Pancreas (tissue), 10 donors: ENCODE data around the gene FAM222A. TPM values are rescaled to one million over a fixed set of nuclear protein-coding genes. Genes with fewer than 3 reads are reported as not detected.
A peak's percentile ranks its signal among the peaks of the same experiment; 100 is the strongest.

Experiments used
- ATAC-seq, 4 donors: fragments of 200-7000 bp; cut with Tn5 transposase; one replicate each; pipeline versions ENCODE4 v1.8.0 to v1.9.1; 2020; ENCODE audit warnings: mild to moderate bottlenecking in 4 of 4, moderate library complexity in 4 of 4
- DNase-seq, 6 donors: peaks; one replicate each; pipeline ENCODE4 v3.0.0-alpha.2; 2020
- FAIRE-seq: peaks from 2 replicates; lab custom pipeline; 2012; peaks lifted over from hg19 to GRCh38; lab: Jason Lieb, UNC
- H3K27ac ChIP-seq, 4 donors: fragments of 200-600 bp; sonication (generic); 1 replicate in 3 of 4; 2 replicates in 1 of 4; pipeline versions ENCODE4 v1.5.0 to v1.8.0; 2020
- H3K27me3 ChIP-seq, 4 donors: fragments of 200-600 bp; one replicate each; pipeline ENCODE4 v1.8.0; 2021
- H3K36me3 ChIP-seq, 3 donors: fragments of 200-600 bp; sonication (generic) in 1 of 3; one replicate each; pipeline versions ENCODE4 v1.5.0 to v1.8.0; 2020 to 2021
- H3K4me1 ChIP-seq, 3 donors: fragments of 200-600 bp; one replicate each; pipeline ENCODE4 v1.8.0; 2021
- H3K4me3 ChIP-seq, 4 donors: fragments of 200-600 bp; sonication (generic) in 2 of 4; one replicate each; pipeline versions ENCODE4 v1.5.0 to v1.8.0; 2020 to 2021
- H3K9me3 ChIP-seq, 4 donors: fragments of 200-600 bp; one replicate each; pipeline ENCODE4 v1.8.0; 2021
- WGBS, 2 donors: extraction: QIAGEN DNeasy Blood & Tissue Kit; methylation state at CpG; one replicate each; pipeline ENCODE4 v1.1.7; 2013; 5-methylcytosine and 5-hydroxymethylcytosine counted together
- intact Hi-C, 3 donors: fragments of 100-400 bp; cut with DNase I; formaldehyde crosslinking; loops; one replicate each; pipeline versions ENCODE4 v1.11.1 to v1.14.2; 2022
- polyA plus RNA-seq, 2 donors: library from polyadenylated mRNA; stranded (reverse); fragments of 200-250 nt; gene quantifications; one replicate each; pipeline ENCODE4 v1.2.3, GENCODE V29; 2013
- total RNA-seq, 6 donors: library from RNA; stranded (reverse); fragmentation: NEBNext Ultra II Directional in 4 of 6; extraction: Animal tissue kit (Norgen Biotek cat#: 25700) in 4 of 6; gene quantifications; one replicate each; pipeline versions ENCODE4 v1.2.1 to v1.2.4, GENCODE V29; 2021 to 2023
- TF ChIP-seq, protein P1 (sequence below), 4 donors: fragments of 200-600 bp; sonication (generic) in 3 of 4; IDR thresholded peaks; one replicate each; pipeline versions ENCODE4 v1.5.0 to v1.8.0; 2021; ENCODE audit warnings: antibody characterized with exemption in 4 of 4
- donor health status: healthy with polysubstance abuse.
- donor health status: DM: no; HTN: no; CAD: no; lungs with moderate emphysema.
- donor health status: DM: no; HTN: no; CAD: no.
- donor health status: control.
- donor health status: control.
- donor health status: Bipolar disorder and iron deficiency.
- donor health status: DM: yes; HTN: yes; CAD: no.
- donor health status: DM: no; HTN: no; CAD: no.
- donor health status: DM: no; HTN: no; CAD: no.
- donor health status: DM: yes; HTN: yes; CAD: no.

Gene FAM222A
- total and polyA plus RNA-seq, 8 donors, result 2.1 to 14.6 (median 3.8) TPM

- no peak for DNase-seq
- 79 to 83% methylated on average over 10 of the region's 10 CpGs for WGBS, 2 donors
- ATAC-seq, result no peak
- TF ChIP-seq, protein P1, sequence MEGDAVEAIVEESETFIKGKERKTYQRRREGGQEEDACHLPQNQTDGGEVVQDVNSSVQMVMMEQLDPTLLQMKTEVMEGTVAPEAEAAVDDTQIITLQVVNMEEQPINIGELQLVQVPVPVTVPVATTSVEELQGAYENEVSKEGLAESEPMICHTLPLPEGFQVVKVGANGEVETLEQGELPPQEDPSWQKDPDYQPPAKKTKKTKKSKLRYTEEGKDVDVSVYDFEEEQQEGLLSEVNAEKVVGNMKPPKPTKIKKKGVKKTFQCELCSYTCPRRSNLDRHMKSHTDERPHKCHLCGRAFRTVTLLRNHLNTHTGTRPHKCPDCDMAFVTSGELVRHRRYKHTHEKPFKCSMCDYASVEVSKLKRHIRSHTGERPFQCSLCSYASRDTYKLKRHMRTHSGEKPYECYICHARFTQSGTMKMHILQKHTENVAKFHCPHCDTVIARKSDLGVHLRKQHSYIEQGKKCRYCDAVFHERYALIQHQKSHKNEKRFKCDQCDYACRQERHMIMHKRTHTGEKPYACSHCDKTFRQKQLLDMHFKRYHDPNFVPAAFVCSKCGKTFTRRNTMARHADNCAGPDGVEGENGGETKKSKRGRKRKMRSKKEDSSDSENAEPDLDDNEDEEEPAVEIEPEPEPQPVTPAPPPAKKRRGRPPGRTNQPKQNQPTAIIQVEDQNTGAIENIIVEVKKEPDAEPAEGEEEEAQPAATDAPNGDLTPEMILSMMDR (IDR thresholded peaks at IDR 0.05), result no peak
- intact Hi-C loops, result loop anchor here in 1 of 3 donors (10.0 kb wide), 1 partner anchor 267 kb away; no protein-coding TSS in a partner anchor
- H3K9me3 ChIP-seq, result no peaks in the 10 kb centered on the region
- FAIRE-seq, result no peak
- H3K4me3 ChIP-seq, result no peak overlapping the region
- no peak overlapping the region for H3K27ac ChIP-seq
- H3K27me3 ChIP-seq, result no peaks in the 10 kb centered on the region
- no peaks in the 10 kb centered on the region for H3K36me3 ChIP-seq
- H3K4me1 ChIP-seq, result no peaks in the 10 kb centered on the region
Observed at GRCh38 chr12:109781668-109782325, 68.2 kb downstream of the FAM222A start.

DNA sequence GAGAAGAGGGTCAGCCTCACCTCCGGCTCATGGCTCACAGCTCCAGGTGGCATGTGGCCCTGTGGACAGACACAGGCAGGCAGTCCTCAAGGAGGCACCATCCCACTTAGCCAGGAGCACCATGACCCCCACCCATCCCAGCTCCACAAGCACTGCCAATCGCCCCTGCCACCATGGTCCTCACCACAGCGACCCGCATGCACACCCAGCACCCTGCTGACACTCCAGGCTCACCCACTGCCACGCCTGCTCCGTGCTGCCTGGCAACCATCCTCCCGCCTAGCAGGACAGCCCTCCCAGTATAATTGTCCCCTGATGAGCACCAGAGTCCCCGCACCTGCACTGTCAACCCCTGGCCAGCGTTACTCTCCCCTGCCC, 68.7 kb downstream of the FAM222A start:
- Histone ChIP-seq H3K9me3 (no peaks in the 10 kb centered on the region), H3K4me3 (no peak overlapping the region), H3K27me3 (no peaks in the 10 kb centered on the region), H3K4me1 (no peaks in the 10 kb centered on the region), H3K36me3 (no peaks in the 10 kb centered on the region), H3K27ac (no peak overlapping the region)
- ATAC-seq, result no peak
- no peak for DNase-seq
- TF ChIP-seq, protein P1 (IDR thresholded peaks at IDR 0.05), result no peak
- 90% methylated on average over 9 of the region's 9 CpGs for WGBS, 2 donors
- FAIRE-seq, result no peak
- intact Hi-C loops, result loop anchor here in 1 of 3 donors (10.0 kb wide), 1 partner anchor 268 kb away; no protein-coding TSS in a partner anchor

DNA sequence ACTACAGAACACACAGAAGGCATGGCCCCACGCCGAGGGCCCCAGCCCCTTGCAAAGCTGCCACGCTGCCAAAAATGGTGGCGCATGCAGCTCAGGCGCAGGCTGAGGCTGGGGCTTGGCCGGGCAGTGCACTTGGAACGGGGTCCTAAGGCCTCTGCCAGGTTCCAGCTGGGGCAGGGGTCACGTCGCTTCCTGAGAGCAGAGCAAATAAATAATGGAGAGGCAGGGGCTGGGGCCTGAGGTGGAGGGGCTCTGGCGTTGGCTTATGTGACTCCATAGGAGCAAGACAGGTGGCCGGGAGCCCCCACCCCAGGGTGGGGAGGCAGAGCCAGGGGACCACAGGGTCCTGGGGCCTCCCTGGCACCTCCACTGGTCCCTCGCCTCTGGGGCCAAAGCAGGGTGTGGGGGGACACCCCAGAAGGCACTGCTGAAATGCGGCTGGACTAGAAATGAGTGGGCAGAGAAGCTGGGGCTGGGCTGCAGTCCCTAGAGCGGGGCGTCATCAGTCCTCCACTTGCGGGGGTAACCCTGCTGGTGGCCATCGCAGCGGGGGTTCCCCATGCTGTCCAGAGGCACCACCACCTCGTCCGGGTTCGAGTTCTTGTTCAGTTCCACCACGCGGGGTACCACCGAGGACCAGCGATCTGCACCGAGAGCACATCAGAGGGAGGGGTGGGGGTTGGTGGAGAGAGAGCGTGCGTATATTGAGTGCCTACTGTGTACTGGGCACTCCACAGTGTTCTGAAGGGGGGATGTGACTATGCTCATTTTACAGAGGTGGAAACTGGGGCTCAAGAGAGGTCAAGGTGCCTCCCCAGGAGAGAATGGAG, 69.7 kb downstream of the FAM222A start:
- intact Hi-C loops, result loop anchor here in 1 of 3 donors (10.0 kb wide), 1 partner anchor 269 kb away; no protein-coding TSS in a partner anchor
- 88% methylated on average over 27 to 28 of the region's 28 CpGs for WGBS, 2 donors
- no peak overlapping the region for H3K4me3 ChIP-seq
- H3K27ac ChIP-seq, result no peak overlapping the region
- no peaks in the 10 kb centered on the region for H3K9me3 ChIP-seq
- no peaks in the 10 kb centered on the region for H3K4me1 ChIP-seq
- FAIRE-seq (no peak), ATAC-seq (no peak), DNase-seq (peak in 1 of 6 donors; percentile 59)
- no peaks in the 10 kb centered on the region for H3K36me3 ChIP-seq
- TF ChIP-seq, protein P1 (IDR thresholded peaks at IDR 0.05), result no peak
- H3K27me3 ChIP-seq, result no peaks in the 10 kb centered on the region

DNA sequence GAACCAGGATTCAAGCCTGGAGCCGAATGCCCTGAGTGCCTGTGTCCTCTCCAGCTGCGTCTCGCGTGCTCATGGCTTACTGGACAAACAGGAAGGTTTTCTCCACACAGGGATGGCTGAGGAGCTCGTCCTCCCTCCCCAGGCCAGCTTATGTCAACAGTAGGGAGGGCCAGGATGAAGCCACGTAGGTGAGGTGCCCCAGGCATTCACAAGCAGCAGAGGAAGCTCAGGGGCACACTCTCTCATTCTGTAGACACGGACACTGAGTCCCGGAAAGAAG, 70.3 kb downstream of the FAM222A start:
- no peak overlapping the region for H3K4me3 ChIP-seq
- no peaks in the 10 kb centered on the region for H3K36me3 ChIP-seq
- 84 to 89% methylated on average over 8 of the region's 8 CpGs for WGBS, 2 donors
- intact Hi-C loops, result loop anchor here in 1 of 3 donors (10.0 kb wide), 1 partner anchor 269 kb away; no protein-coding TSS in a partner anchor
- H3K27me3 ChIP-seq, result no peaks in the 10 kb centered on the region
- TF ChIP-seq, protein P1 (IDR thresholded peaks at IDR 0.05), result no peak
- H3K9me3 ChIP-seq, result no peaks in the 10 kb centered on the region
- no peak for DNase-seq
- no peak for FAIRE-seq
- no peak overlapping the region for H3K27ac ChIP-seq
- H3K4me1 ChIP-seq, result no peaks in the 10 kb centered on the region
- no peak for ATAC-seq
